Epithelial cell of proximal tubule (primary cell): ENCODE measurements around the gene SRRM4. TPM values are rescaled to one million over a fixed set of nuclear protein-coding genes. Genes with fewer than 3 reads are reported as not detected.

Experiments used
- DNase-seq: peaks from one replicate; pipeline ENCODE4 v3.0.0-alpha.2; 2011; ENCODE audit warnings: low read depth
- H3K4me3 ChIP-seq: 2 replicates; pipeline ENCODE4 v1.5.1; 2011; ENCODE audit warnings: low read depth, mild to moderate bottlenecking, low read length
- total RNA-seq: library from RNA; depleted of rRNA; stranded (reverse); fragments of >200 nt; gene quantifications from 2 replicates; pipeline ENCODE4 v1.2.3, GENCODE V29; 2015
- TF ChIP-seq, protein P1 (sequence below): conservative IDR thresholded peaks from 2 replicates; pipeline ENCODE4 v1.5.1; 2012; ENCODE audit warnings: low read depth, mild to moderate bottlenecking, low read length

SRRM4 gene
- total RNA-seq, 1 donor from 2014 or later = under 0.01 TPM

DNA sequence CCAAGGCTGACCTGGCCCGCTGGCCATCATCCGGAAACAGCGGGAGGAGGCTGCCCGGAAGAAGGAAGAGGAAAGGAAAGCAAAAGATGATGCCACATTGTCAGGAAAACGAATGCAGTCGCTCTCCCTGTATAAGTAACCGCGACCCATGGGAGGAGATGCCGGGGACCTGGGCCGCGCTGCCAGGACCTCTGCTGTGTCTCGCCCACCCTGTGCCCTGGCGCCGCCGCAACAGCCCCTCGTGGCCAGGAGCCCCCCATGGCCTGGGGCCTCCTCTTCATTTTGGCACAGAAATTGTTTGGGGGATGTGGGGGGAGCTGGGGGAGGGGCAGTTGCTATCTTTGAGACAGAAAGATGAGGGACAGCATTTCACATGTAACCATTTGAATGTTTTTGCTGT is 213.9 kb downstream of the SRRM4 start:
- no peak for DNase-seq
- H3K4me3 ChIP-seq = no peak overlapping the region
- TF ChIP-seq, protein P1, sequence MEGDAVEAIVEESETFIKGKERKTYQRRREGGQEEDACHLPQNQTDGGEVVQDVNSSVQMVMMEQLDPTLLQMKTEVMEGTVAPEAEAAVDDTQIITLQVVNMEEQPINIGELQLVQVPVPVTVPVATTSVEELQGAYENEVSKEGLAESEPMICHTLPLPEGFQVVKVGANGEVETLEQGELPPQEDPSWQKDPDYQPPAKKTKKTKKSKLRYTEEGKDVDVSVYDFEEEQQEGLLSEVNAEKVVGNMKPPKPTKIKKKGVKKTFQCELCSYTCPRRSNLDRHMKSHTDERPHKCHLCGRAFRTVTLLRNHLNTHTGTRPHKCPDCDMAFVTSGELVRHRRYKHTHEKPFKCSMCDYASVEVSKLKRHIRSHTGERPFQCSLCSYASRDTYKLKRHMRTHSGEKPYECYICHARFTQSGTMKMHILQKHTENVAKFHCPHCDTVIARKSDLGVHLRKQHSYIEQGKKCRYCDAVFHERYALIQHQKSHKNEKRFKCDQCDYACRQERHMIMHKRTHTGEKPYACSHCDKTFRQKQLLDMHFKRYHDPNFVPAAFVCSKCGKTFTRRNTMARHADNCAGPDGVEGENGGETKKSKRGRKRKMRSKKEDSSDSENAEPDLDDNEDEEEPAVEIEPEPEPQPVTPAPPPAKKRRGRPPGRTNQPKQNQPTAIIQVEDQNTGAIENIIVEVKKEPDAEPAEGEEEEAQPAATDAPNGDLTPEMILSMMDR = no peak

DNA sequence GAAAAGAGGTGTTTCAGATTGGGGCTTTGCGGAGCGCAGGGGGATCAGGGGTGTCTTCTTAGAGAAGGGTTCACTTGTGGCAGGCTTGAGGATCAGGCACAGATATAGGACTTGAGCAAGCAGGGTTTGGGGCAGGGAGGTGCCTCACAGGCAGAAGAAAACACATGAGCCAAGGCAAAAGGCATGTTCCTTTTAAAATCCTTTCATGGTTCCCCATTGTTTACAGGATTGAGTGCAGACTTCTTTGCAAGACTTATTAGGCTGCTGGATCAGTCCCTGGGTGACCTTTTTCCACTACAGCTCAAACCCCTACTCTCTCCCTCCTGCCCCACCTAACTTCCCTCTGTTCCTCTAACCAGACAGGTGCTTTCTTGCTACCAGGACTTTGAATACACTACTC is 217.1 kb downstream of the SRRM4 start:
- TF ChIP-seq, protein P1 = no peak
- DNase-seq = no peak
- H3K4me3 ChIP-seq = no peak overlapping the region

DNA sequence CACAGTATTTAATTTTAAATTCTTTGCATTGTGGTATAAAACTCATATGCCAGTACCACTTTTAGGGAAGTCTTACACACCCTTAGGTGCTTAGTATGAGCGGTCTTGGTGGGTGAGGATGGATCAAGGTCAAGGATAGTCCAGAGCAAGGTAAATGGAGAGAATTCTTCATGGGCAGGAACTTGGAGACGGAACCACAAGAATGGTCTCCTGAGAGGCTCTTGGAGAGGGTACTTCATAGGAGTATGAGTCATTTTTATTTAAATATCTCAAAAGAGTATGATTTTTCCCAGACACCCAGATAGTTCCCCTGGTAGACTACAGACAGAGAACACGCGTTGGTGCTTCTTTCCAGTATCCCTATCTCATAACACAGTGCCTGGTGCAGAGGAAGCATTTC is 219.3 kb downstream of the SRRM4 start:
- no peak for DNase-seq
- H3K4me3 ChIP-seq = no peak overlapping the region
- TF ChIP-seq, protein P1 = no peak

GRCh38 chr12:119201789-119202543 is 220.6 kb downstream of the SRRM4 start:
- TF ChIP-seq, protein P1 = no peak
- no peak for DNase-seq
- H3K4me3 ChIP-seq = no peak overlapping the region

GRCh38 chr12:119202544-119202943 is 221.2 kb downstream of the SRRM4 start:
- TF ChIP-seq, protein P1 = no peak
- H3K4me3 ChIP-seq = no peak overlapping the region
- DNase-seq = no peak

DNA sequence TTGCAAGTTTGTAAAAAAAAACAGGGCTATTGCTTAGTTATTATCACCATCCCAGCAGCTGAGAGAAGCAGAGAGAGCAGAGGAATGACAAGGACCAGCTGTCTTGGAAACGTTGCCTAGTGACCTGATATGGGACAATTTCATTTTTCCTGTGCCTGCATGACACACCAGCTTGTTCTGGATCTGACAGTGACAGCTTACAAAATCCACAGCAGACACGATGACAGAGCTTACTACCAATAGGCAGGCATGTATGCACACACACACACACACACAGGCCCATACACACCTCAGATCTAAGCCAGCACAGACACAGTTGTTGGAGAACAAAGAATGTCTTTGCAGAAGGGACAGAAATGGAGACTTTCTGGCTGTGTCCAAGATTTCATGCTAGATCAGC is 222.8 kb downstream of the SRRM4 start:
- H3K4me3 ChIP-seq = no peak overlapping the region
- TF ChIP-seq, protein P1 = no peak
- no peak for DNase-seq
